ENCODE results near the gene FASN.

DNA sequence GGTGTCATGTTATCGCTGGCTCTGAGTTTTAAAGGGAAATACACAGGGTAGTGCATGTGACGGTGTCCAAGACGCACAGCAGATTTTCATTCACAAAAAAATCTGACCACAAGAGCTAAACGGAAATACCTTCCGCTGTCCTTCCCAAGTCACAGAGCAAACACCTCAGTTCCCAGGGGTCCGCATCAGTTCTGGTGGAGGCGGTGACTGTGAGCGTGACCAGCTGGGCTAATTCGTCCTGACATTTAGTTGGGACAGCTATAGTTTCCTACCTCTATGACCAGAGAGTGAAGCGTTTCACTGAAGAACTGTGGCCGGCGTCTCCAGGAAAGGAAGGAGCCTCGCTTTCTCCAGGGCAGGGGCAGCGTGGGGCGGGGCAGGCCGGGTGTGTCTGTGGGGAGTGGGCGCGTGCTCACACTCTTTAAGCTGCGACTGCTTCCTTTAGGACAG is 10.5 kb upstream of the FASN start:
- TF ChIP-seq EZH2 (IDR thresholded peaks at IDR 0.05) (no peak), POLR2AphosphoS5 (IDR thresholded peaks at IDR 0.05; ENCODE audit: borderline replicate concordance, low read depth, low read length) (no peak), FOXP2 (optimal IDR thresholded peaks at IDR 0.05; ENCODE audit: control extremely low read depth, extremely low read length, insufficient read depth) (no peak)
